DMS 273 treated with DMSO at 0.1 percent for 48 hours (cell line): ENCODE data around the gene FYCO1.

ENCODE experiments used
- DNase-seq: peaks from one replicate; lab custom pipeline; 2025; lab: John Stamatoyannopoulos, UW

Gene FYCO1

DNA sequence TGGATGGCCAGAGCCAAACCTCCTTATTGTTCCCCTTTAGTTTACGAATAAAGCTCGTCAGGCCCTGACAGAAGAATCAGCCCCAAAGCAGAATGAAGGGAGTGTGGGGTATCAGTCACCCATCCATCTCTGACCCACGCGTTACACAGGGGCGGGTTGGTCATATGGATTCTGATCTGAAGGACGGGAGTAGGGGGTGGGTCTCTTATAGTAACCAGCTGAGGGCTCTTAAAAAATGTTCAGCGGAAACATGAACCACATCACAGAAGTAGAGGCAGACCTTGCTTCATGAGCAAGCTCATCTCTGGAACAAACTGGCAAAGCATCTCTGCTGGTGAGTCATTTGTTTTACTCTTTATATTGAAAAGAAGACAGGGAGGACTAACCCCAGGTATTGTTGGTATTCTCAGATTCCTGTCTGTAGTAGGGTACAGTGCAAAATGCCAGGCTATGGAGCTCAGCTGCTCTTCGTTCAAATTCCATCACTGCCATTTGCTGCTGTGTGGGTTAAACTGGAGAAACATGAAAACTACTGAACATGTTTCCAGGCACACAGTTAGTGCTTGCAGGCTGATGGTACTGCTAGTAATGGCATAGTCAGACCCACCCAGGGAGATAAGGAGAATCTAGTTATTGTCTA is 52.3 kb downstream of the FYCO1 start, which contains the start of gene CXCR6:
CXCR6 (plus strand) TSS at position 258 of the 640 bp plus-strand sequence. CDS start 3,018 bp downstream, outside the sequence.
- DNase-seq, result no peak

DNA sequence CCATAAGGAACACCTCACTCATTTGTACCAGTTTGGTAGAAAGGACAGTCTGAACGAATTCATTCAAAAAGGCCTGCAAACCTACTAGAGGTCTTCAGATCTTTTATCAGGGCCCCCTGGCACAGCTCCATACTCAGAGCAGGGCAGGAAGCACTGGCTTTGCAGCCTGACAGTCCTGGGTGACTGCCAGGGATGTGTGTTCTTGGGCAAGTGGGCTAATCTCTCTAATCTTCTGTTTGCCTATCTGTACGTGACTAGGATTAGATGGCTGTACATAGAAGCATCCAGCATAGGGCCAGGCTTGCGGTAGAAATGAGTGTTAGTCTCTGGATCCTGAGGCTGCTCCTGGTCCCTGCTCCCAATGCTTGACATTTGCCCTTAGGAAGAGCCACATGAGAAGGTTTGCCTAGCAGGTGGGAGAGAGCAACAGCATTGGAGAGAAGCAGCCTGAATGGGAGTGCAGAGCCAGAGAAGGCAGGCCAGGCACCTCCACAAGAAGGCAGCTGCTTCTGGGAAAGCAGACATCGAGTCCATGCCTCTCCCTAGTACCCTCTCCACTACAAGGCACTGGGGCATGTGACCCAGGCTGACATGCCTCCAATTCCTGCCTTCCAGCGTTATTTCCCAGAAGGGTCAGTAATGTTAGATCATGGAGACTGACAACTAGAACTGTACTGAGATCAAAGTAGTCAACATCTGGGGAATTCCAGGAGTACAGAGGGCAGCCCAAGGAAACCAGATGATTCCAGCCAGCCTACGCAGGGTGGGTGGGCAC is 53.4 kb downstream of the FYCO1 start:
- no peak for DNase-seq

DNA sequence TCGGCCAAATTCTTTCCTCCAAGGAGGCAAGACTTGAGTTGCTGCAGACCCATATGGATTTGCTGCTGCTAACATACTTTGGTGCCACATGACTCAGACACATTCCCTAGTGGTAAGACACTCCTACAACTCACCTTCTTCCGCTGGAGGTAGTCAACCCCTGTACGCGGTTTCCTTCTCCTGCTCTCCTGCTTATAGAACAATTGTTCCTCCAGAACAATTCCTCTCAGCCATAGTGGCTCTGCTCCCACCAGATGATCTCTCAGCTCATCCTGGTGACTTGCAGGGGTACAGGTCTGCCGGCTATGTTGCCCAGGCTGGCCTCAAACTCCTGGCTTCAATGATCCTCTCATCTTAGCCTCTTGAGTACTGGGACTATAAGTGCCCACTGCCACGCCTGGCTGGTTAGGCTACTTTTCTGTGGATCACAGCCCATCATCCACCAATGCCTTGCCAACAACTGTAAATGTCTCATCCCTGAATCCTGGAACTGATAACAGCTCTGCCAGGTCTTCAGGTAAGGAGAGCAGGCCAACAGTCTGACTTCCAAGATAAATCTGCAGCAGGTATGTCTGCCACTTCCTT is 54.8 kb downstream of the FYCO1 start:
- no peak for DNase-seq

DNA sequence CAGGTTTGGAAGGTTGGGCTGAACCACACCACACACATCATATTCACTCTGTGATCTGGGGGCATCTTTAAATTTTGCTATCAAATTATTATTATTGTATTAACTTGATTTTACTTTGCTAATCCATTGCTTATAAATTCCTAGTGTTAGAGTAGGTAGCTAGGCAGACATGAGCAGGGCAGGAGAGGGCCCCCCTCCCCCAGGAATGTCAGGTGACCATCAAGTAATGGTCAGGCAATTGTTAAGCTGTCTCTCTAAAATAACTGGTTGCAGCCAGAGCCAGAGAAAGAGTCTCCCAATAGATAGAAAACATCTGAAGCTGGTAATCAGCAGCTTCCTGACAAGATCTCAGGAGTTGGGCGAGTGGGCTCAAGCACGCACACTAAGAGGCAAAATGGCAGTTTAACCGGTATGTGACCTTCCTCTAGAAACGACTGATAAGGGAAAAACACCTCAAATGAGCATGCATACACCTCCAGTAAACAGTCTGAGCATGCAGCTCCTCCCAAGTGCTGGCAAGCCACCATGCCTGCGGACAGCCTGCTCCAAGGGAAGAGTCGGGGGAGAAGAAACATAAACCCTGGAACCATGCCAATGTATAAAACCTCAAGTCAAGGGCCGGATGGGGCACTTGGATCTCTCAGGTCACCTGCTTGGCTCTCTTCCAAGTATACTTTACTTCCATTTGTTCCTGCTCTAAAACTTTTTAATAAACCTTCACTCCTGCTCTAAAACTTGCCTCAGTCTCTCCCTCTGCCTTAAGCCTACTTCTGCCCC is 55.4 kb downstream of the FYCO1 start:
- DNase-seq, result no peak

DNA sequence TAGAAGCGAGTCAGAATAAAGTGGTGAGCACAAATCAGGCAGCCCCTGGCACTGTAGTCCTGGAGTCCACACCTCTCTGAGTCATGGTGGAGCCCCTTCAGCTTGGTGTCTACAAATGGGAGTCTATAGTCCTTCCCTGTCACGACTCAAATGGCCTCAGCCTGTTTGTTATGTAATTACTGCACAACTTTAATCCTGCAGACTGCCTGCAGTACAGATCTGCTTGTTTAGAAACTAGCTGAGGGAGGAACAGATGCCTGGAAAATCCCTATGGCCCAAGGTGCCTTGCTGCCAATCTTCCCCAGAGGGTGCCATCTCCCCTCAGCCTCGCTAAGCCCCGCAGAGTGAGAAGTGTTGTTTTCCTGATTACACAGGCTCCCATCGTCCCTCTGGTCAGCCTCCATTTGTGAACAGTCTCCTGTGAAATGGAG is 56.3 kb downstream of the FYCO1 start:
- no peak for DNase-seq

DNA sequence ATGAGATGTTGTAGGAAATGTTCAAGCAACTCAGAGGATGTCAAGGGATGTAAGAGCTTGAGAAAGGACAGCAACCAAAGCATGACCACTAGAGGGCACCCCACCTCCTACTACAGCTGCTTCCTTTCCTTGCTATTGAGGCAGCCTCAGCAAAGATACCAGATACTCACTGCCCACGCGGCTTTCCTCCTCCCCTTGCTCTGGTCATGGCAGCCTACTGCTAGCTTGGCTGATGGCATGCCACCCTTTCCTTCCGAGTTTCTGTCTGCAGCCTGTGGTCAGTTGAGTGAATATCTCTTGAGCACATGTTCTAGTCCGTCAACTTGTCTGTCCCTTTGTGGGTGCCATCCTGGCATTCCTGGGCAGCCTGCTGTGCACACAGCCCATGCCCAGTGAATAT is 56.8 kb downstream of the FYCO1 start:
- peak; percentile 48 for DNase-seq

DNA sequence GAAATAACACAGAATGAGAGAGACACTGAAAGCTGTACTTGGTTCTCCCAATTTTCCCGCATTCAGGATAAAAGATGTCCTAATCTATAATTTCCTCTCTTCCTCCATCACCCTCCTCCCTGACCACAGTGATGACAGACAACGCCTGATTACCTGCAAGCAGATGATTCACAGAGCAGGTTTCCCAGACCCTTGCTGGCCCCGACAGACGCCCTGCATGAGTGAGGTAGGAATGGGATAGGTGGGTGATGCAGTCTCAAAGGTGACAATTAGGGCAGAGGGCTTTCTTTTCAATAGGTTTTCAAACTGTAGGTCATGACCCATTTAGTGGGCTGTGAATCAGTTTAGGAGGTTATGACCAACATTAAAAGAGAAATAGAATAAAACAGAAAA is 57.6 kb downstream of the FYCO1 start:
- no peak for DNase-seq

DNA sequence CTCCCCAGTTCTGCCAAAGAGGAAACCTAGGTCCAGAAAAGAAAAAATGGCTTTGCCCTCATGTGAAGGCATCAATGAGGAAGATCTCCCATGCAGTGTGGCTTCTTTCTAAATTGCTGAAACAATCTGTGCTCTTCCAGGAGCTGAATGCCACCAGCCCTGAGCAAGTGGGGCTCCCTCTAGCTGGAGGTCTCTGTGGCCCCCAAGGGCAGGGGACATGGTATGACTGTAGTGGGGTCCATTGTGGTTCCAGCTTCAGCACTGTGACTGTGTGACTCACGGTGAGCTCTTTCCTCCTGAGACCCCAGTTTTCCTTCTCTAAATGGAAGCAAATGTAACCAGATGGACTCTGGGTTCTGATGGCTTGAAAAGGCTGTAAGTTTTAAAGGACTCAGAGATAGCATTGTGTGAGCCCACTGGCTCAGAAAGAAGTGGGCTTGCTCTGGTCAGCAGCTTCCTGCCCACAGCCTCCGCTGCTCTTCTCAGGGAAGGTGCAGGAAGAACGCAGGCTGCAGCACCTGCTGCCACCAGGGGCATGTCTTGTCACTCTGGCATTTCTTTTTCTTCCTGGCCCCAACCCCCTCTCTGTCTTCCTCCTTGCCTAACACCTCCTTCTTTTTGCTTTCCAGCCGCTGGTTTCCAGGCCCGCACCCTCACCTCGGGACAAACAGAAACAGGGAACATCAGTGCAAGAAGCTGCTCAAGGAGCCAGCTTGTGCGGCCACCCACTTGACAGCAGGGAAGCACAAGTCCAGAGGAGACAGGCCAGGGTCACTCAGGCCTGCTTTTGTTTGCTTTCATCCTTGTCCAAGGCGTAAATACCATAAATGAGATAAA is 58.2 kb downstream of the FYCO1 start:
- DNase-seq, result no peak

DNA sequence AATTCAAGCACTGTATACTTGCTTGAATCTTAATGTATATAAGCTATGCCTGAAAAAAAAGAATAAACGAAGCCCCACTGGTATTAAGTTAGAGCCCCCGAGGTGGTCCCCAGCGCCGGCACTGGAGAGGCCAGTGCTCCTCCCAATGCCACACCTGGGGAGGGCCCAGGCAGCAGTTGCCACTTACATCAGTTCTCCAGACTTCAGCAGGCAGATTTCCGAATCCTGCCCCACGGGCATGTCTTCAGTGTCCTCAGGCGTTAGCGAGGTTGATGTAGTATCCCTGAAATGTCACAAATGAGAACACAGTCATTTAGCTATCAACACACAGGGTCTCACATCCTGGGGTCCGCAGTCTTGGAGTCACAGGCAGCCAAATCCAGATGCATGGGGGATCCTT is 59.4 kb downstream of the FYCO1 start:
- no peak for DNase-seq

DNA sequence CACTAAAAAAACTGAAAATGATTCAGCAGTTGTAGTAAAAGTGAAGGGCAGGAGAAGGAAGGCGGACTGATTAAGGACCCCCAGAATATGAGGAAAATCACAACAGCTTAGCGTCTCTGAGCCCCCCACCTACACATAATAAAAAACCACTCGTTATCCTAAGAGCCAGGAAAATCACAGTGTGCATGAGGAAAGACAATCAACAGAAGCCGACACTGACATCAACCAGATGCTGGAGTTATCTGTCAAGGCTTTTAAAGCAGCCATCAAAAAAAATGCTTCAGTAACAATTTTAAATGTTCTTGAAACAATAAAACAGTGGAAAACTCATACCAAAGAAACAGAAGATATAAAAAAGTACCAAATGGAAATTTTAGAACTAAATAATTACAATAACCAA is 62.0 kb downstream of the FYCO1 start:
- DNase-seq, result no peak

DNA sequence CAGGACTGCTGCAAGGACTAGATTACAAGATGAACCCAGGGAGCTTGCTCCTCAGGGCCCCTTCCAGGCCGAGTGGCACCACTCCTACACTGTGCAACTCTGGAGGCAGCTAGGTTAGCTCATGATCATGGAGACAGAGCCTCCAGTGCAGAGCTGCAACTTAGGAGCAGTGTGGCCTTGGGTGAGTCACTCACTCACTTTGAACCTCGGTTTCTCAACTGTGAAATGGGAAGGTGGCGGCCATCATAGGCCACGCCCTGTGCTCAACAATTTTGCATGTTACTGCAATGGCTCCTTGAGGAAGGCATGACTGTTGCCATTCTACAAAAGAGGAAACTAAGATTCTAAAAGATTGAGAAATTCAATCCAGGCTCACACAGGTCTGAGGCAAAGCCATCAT is 63.5 kb downstream of the FYCO1 start:
- DNase-seq, result no peak

DNA sequence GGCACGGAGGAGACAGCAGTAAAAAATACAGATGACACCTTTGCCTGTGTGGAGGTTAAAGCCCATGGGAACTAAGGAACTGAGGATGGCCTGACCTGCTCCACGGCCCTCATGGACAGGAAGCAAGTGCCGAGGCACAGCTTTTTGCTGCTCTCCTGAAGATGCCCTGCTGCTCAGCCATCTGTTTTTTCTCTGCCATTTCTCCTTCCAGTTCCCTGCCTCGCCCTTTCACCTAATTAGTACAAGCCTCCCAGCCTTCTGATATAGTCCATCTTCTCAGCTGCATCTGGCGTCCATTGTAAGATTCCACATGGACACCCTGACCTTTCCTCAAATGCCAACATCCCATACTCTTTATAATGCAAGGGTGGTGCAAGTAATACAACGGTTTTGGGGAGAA is 64.1 kb downstream of the FYCO1 start:
- peak; percentile 52 for DNase-seq

DNA sequence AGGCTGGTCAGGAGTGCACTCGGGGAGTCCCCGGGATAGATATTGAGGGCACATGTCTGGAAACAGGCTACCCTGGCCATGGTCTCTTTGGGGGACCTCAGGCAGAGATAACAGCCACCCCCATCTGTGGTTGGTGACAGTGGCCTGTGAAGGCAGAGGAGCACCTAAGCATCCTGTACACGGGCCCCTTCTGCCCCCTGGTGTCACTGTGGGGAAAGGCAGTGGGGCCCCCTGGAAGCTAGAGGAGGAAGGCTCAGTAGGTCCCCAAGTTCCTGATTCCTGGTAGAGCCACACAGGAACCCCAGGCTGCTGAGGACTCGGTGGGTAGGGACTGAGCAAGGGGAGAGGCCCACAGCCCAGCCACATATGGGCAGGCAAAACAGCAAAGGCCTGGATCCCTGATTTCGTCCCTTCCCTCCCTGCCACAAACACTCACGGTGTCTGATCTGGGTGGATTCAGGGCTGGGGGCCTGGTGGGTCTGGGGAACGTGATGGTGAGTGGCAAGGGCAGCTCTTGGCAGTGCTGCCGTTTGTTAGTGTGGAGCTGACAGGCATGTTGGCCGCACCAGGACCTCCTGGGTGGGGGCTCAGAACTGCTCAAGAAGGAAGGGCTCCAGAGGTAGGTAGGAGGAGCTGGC is 66.5 kb downstream of the FYCO1 start:
- DNase-seq, result no peak

DNA sequence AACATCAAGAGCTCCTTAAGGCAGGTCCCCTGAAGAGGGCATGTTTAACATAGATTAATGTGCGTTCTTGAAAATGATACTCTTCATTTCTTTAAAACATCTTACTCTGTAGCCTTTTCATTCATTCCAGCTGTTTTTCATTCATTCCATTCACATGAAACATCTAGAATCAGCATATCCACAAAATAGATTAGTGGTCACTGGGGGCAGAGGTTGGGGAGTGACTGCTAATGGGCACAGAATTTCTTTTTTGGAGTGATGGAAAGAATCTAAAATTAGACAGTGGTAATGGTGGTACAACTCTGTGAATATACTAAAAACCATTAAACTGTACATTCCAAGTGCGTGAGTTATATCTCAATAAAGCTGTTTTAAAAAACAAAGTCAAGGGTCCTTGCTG is 67.7 kb downstream of the FYCO1 start:
- DNase-seq, result no peak

DNA sequence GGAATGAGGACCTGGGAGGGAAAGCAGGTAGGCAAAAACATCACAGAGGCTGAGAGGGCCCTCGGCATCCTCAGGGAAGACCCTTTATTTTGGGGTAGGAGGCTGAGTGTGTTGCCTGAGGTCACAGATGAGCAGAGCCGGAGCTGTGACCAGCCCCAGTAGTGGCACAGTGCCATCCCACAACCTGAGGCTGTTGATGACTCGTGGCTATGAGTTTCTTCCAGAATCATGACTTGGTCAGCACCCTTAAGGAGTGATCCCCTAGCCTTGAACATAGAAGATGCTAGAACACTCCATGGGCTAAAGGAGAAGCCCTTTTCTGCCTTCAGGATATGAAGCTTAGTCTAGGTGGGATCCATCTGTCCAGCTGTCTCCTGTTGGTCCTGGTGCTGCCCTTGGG is 71.9 kb downstream of the FYCO1 start:
- no peak for DNase-seq

DNA sequence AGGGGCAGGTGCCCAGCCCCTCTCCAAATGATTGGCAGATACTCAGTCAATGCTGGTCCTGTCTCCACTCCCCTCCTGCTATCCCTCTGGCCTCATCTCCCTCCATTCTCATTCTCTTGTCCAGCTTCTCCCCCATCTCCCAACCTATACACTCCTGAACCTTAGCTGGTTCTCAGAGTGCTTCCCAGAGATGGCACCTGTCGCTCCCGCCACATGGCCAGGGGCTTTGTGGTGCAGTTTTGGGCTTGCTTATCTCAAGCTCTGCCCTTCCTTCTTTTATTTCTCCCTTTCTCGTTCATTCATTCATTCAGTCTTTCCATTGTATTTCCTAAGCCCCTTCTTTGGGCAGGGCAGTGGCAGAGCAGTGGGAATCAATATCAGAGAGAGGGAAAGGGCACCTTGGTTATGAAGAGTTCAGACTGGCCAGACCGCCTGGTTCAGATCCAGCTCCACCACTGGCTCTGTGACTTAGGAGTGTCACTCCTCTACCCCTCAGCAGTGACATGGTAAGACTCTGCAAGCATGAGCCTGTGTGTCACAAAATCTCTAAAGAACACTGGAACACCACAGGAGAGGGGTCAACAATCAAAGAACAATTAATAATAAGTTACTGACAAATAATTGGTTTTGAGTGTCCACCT is 72.6 kb downstream of the FYCO1 start:
- DNase-seq, result no peak

DNA sequence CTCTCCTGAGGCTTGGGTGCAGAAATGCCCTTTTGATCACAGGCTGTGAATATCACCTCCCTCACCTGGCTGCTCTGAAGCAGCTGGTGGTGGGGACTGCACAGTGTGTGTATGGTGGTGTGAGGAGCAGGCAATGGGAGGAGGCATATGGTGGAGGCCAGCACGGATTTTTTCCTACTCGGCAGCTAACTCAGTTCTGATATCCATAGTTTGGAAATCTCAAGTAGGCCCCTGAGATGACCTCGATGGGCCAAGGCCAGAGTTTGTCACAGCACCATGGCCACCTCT is 73.6 kb downstream of the FYCO1 start:
- DNase-seq, result no peak

DNA sequence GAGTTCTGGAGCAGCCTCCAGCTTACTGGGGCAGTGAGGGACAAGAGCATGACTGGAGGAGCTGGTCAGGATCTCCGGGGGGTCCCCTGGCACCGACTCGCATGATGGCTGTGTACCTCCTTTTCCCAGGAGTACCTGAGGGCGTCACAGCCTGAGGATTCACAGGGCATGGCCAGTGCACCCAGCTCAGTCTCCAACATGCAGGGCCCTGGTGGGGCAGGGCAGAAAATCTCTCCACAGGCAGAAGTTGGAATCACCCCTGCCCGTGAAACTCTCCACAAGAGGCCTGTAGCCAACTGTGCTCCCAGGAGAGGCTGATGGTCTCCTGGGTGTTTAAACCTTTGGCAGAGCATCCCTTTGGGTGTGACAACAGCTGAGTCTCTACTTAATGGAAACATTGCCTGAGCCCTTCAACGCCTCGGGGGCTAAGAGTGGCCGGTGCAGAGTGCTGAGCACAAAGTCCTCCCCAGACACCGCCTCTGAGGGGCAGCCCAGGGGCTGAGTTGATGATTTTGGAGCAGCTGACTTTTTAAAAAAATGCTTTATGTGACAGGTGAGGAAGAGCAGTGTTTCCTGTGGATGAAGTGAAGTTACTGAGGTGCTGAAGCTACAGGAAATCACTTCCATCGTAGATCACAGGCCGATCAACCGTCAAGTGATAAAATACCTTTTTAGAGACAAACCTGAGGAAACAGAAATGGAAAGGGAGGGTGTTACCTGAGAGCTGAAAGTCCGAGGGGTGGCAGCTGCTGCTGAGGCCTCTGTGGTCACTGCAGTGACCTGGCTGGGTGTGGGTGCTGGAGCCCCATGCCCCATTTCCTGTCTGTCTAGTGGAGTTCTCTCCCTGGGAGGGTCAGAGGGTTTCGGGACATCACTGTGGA is 74.2 kb downstream of the FYCO1 start:
- DNase-seq, result no peak

DNA sequence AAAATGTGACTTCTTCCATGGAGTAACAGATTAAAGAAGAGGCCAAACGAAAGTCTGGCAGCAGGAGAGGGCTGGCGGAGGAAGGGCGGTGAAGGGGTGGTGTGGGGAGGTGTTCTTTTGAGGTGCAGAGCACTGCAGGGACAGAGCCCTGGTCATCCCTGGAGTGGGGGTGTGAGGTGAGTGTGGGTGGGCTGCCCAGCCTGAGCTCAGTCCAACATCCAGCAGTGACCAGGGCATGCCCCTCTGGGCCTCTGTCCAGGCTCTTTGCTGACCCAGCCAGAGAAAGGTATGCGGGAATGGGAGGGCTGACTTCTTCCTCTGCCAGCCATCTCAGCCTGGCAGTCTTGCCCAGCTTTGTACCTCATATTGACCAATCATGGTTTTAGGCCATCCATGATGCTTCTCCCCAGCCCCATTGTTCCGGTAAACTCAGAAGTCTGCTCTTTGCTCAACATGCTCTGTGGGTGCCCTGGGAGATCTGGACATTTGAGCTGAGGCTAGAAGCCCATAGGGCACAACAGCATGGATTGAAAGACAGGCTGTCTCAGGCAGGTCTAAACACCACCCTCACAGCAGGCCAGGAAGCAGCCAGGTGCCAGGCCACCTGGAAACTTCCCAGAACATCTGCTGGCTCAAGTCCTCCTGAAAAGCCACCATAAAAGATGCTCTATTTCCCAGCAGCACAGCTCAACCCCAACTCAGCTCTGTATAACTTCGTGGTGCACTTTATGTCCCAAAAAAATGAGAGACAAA is 78.3 kb downstream of the FYCO1 start:
- DNase-seq, result peak; percentile 58
